ENCODE results near the gene TBK1. TPM values are rescaled to one million over a fixed set of nuclear protein-coding genes. Genes with fewer than 3 reads are reported as not detected.

Gene TBK1
- 10 to 100 TPM; 15.3 to 27.5 (median 19.9) TPM for total RNA-seq

- 0% methylated on average over 43 of the region's 94 CpGs for WGBS
These were observed at the start of gene TBK1 for GRCh38 chr12:64451687-64452558. Gene TBK1 (plus strand): TSS chr12:64452120. CDS start chr12:64455871, 3,751 bp downstream.

GRCh38 chr12:64402181-64402580 lies 49.7 kb upstream of the TBK1 start:
- WGBS = 90% methylated on average over 5 of the region's 5 CpGs
- H3K27ac ChIP-seq = no peak overlapping the region
- H3K4me3 ChIP-seq = no peak overlapping the region
- TF ChIP-seq EP300 (IDR thresholded peaks at IDR 0.05) (no peak), POLR2AphosphoS5 (IDR thresholded peaks at IDR 0.05) (no peak)
- DNase-seq (ENCODE audit: low spot score in 2 of 2) = no peak
- no peaks in the 10 kb centered on the region for H3K9me3 ChIP-seq
- no peaks in the 10 kb centered on the region for H3K36me3 ChIP-seq
- H3K4me1 ChIP-seq = peaks cover 24% of the 10 kb centered on the region
- H3K27me3 ChIP-seq = no peaks in the 10 kb centered on the region

More at GRCh38 chr12:64451687-64452558, at the start of gene TBK1:
- Histone ChIP-seq H3K9me3 (no peaks in the 10 kb centered on the region), H3K27me3 (no peaks in the 10 kb centered on the region), H3K27ac (peak within 1 kb of the TSS; percentile 97), H3K4me3 (peak within 1 kb of the TSS; percentile 84), H3K4me1 (peaks cover 19% of the 10 kb centered on the region), H3K36me3 (peaks cover 21% of the 10 kb centered on the region)
- TF ChIP-seq POLR2A (IDR thresholded peaks at IDR 0.05) (peak in 1 of 2 donors; percentile 85), CTCF (IDR thresholded peaks at IDR 0.05) (peak in 1 of 2 donors; percentile 17), EP300 (IDR thresholded peaks at IDR 0.05) (no peak)
- DNase-seq (ENCODE audit: low spot score in 2 of 2) = peak; percentile 91 to 92

GRCh38 chr12:64403707-64404469 lies 48.0 kb upstream of the TBK1 start, which contains the start of gene XPOT:
Gene XPOT (plus strand): TSS chr12:64404392. CDS start chr12:64410036, 5,644 bp downstream.
- H3K4me3 ChIP-seq = peak within 1 kb of the TSS; percentile 90
- H3K36me3 ChIP-seq = no peaks in the 10 kb centered on the region
- no peaks in the 10 kb centered on the region for H3K27me3 ChIP-seq
- H3K9me3 ChIP-seq = no peaks in the 10 kb centered on the region
- DNase-seq (ENCODE audit: low spot score in 2 of 2) = peak; percentile 93 to 94
- peaks cover 24% of the 10 kb centered on the region for H3K4me1 ChIP-seq
- TF ChIP-seq CTCF (IDR thresholded peaks at IDR 0.05) = no peak
- no peak for TF ChIP-seq EP300 (IDR thresholded peaks at IDR 0.05)
- no peak for TF ChIP-seq POLR2A (IDR thresholded peaks at IDR 0.05)
- TF ChIP-seq POLR2AphosphoS5 (IDR thresholded peaks at IDR 0.05) = no peak
- 30% methylated on average over 22 of the region's 60 CpGs for WGBS
- peak within 1 kb of the TSS; percentile 98 for H3K27ac ChIP-seq

- WGBS = 2% methylated on average over 29 of the region's 78 CpGs
- peak in 2 of 3 donors; percentile 11 to 13 for TF ChIP-seq POLR2AphosphoS5 (IDR thresholded peaks at IDR 0.05)
- no peak for TF ChIP-seq CTCF (IDR thresholded peaks at IDR 0.05)
- peak in 1 of 2 donors; percentile 28 for TF ChIP-seq POLR2A (IDR thresholded peaks at IDR 0.05)
- no peak for TF ChIP-seq EP300 (IDR thresholded peaks at IDR 0.05)
- peak; percentile 85 for DNase-seq (ENCODE audit: low spot score in 2 of 2)
These were observed 47.3 kb upstream of the TBK1 start for GRCh38 chr12:64404470-64405256.

More at GRCh38 chr12:64404470-64405256, 47.3 kb upstream of the TBK1 start:
- peaks cover 23% of the 10 kb centered on the region for H3K4me1 ChIP-seq
- peak overlapping the region; percentile 90 for H3K4me3 ChIP-seq
- no peaks in the 10 kb centered on the region for H3K9me3 ChIP-seq
- H3K36me3 ChIP-seq = no peaks in the 10 kb centered on the region
- H3K27ac ChIP-seq = peak overlapping the region; percentile 98
- H3K27me3 ChIP-seq = no peaks in the 10 kb centered on the region
